GM12874 (cell line): ENCODE data around the gene PLA2R1.

Source experiments
- TF ChIP-seq, protein P1 (sequence below): IDR thresholded peaks from 2 replicates; pipeline ENCODE4 v1.5.1; 2011; ENCODE audit warnings: low read depth, mild to moderate bottlenecking, control low read depth, low read length, moderate library complexity; ENCODE audit not compliant: insufficient read depth

PLA2R1 gene

GRCh38 chr2:159922563-159922962, 139.9 kb downstream of the PLA2R1 start:
- TF ChIP-seq, protein P1, sequence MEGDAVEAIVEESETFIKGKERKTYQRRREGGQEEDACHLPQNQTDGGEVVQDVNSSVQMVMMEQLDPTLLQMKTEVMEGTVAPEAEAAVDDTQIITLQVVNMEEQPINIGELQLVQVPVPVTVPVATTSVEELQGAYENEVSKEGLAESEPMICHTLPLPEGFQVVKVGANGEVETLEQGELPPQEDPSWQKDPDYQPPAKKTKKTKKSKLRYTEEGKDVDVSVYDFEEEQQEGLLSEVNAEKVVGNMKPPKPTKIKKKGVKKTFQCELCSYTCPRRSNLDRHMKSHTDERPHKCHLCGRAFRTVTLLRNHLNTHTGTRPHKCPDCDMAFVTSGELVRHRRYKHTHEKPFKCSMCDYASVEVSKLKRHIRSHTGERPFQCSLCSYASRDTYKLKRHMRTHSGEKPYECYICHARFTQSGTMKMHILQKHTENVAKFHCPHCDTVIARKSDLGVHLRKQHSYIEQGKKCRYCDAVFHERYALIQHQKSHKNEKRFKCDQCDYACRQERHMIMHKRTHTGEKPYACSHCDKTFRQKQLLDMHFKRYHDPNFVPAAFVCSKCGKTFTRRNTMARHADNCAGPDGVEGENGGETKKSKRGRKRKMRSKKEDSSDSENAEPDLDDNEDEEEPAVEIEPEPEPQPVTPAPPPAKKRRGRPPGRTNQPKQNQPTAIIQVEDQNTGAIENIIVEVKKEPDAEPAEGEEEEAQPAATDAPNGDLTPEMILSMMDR: no peak

- TF ChIP-seq, protein P1: peak; percentile 97
These were observed 140.5 kb downstream of the PLA2R1 start for GRCh38 chr2:159921752-159922404.

DNA sequence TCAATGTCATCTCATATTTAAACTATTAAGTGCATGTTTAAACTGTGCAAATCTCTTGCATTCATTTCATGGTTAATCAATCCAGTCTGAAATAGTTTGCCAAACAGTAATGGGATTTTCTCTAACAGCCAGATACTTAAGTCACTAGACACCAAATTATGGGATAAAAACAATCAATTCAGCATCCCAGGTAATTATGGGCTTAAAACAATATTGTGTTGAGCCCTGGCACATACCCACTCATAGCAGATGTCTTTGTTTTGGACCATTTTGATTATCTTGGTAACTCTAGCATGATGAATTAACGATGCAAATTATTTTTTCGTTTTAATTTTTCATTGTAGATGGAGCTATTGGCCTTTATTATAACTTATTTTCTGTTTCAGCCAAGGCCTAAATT, 145.9 kb downstream of the PLA2R1 start:
- TF ChIP-seq, protein P1: no peak

DNA sequence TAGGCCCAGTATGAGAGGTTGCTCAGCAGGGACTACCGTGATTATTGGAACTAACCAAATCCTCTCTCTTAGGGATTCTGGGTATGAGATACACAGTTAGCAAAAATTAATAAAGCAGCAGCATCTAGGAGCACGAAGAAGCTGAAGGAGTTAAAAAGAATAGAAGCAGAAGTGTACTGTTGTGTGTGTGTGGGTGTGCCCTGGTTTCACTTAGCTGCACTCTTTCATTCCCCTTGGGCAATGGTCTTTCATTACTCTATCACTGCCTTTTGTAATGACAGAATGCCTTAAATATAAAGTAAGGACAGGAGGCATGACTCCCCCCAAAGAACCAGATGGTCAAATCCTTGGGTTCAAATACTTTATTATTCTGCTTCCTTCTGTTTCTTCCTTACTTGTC, 148.5 kb downstream of the PLA2R1 start:
- TF ChIP-seq, protein P1: no peak

GRCh38 chr2:159912580-159912979, 149.8 kb downstream of the PLA2R1 start:
- TF ChIP-seq, protein P1: no peak

- TF ChIP-seq, protein P1: no peak
These were observed 151.5 kb downstream of the PLA2R1 start for GRCh38 chr2:159910951-159911350.

DNA sequence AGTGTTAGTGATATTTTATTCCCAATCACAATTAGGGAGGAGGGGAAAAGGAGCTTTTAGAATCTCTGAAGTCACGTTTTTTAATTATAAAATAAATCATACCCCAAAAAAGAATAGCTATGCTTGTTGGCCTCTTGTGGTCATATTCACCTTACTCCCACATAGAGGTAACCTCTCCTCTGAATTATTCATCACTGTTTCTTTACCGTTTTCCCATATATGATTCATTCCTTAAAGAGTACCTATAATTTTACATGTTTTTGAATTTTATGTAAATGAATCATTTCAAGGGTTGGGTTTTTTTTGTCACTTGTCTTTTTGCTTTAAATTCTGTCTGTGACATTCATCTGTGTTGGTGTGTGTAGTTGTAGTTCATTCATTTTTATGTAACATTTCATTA, 153.8 kb downstream of the PLA2R1 start:
- TF ChIP-seq, protein P1: no peak

- TF ChIP-seq, protein P1: no peak
These were observed 154.5 kb downstream of the PLA2R1 start for GRCh38 chr2:159907909-159908308.
